Parathyroid adenoma (tissue), 2 donors: ENCODE measurements around the gene PTX4.

Source experiments
- H2AFZ ChIP-seq: fragments of 300-600 bp; sonication (generic); one replicate; pipeline ENCODE4 v1.7.0; 2017; ENCODE audit warnings: antibody characterized with exemption, mild to moderate bottlenecking
- H3K27ac ChIP-seq: fragments of 300-600 bp; sonication (generic); one replicate; pipeline ENCODE4 v1.7.0; 2017
- H3K27me3 ChIP-seq: fragments of 300-600 bp; sonication (generic); one replicate; pipeline ENCODE4 v1.7.0; 2017; ENCODE audit warnings: low read length; ENCODE audit not compliant: control insufficient read depth, insufficient read depth
- H3K36me3 ChIP-seq: fragments of 300-600 bp; sonication (generic); one replicate; pipeline ENCODE4 v1.7.0; 2017; ENCODE audit warnings: low read length; ENCODE audit not compliant: control insufficient read depth, insufficient read depth
- H3K4me1 ChIP-seq: fragments of 300-600 bp; sonication (generic); one replicate; pipeline ENCODE4 v1.7.0; 2017; ENCODE audit warnings: control low read depth
- H3K4me2 ChIP-seq: fragments of 300-600 bp; sonication (generic); one replicate; pipeline ENCODE4 v1.7.0; 2017; ENCODE audit warnings: low read length
- H3K4me3 ChIP-seq: fragments of 300-600 bp; sonication (generic); one replicate; pipeline ENCODE4 v1.7.0; 2017; ENCODE audit warnings: low read depth, low read length
- H3K79me2 ChIP-seq: fragments of 300-600 bp; sonication (generic); one replicate; pipeline ENCODE4 v1.7.0; 2017; ENCODE audit warnings: control low read depth
- H3K9ac ChIP-seq: fragments of 300-600 bp; sonication (generic); one replicate; pipeline ENCODE4 v1.7.0; 2017; ENCODE audit warnings: mild to moderate bottlenecking
- H3K9me3 ChIP-seq: fragments of 300-600 bp; sonication (generic); one replicate; pipeline ENCODE4 v1.7.0; 2017; ENCODE audit warnings: low read length; ENCODE audit not compliant: control insufficient read depth
- CTCF ChIP-seq: fragments of 300-600 bp; sonication (generic); IDR thresholded peaks from one replicate; pipeline ENCODE4 v1.7.0; 2017; ENCODE audit warnings: antibody characterized with exemption, mild to moderate bottlenecking
- donor health status: primary hyperparathyroidism.

The PTX4 gene

GRCh38 chr16:1535391-1536291 lies 46.9 kb upstream of the PTX4 start:
- no peak overlapping the region for H2AFZ ChIP-seq
- no peaks in the 10 kb centered on the region for H3K27me3 ChIP-seq
- H3K36me3 ChIP-seq = no peaks in the 10 kb centered on the region
- TF ChIP-seq CTCF = no peak
- no peaks in the 10 kb centered on the region for H3K9me3 ChIP-seq
- H3K9ac ChIP-seq = no peak overlapping the region
- H3K27ac ChIP-seq = no peak overlapping the region
- no peak overlapping the region for H3K4me2 ChIP-seq
- no peaks in the 10 kb centered on the region for H3K79me2 ChIP-seq
- no peak overlapping the region for H3K4me3 ChIP-seq
- H3K4me1 ChIP-seq = no peaks in the 10 kb centered on the region

GRCh38 chr16:1534021-1535020 lies 45.6 kb upstream of the PTX4 start:
- H3K4me1 ChIP-seq = no peaks in the 10 kb centered on the region
- H3K9me3 ChIP-seq = no peaks in the 10 kb centered on the region
- H3K4me3 ChIP-seq = peak overlapping the region; percentile 36
- TF ChIP-seq CTCF = no peak
- no peak overlapping the region for H3K4me2 ChIP-seq
- no peak overlapping the region for H2AFZ ChIP-seq
- H3K27me3 ChIP-seq = no peaks in the 10 kb centered on the region
- peak overlapping the region; percentile 36 for H3K27ac ChIP-seq
- no peak overlapping the region for H3K9ac ChIP-seq
- H3K79me2 ChIP-seq = no peaks in the 10 kb centered on the region
- H3K36me3 ChIP-seq = no peaks in the 10 kb centered on the region

- Histone ChIP-seq H3K79me2 (no peaks in the 10 kb centered on the region), H3K27me3 (no peaks in the 10 kb centered on the region), H3K27ac (peak within 1 kb of the TSS; percentile 64), H3K4me1 (no peaks in the 10 kb centered on the region), H2AFZ (no peak within 1 kb of the TSS), H3K36me3 (no peaks in the 10 kb centered on the region), H3K9me3 (no peaks in the 10 kb centered on the region), H3K9ac (no peak within 1 kb of the TSS), H3K4me2 (peak within 1 kb of the TSS; percentile 19), H3K4me3 (peak within 1 kb of the TSS; percentile 36)
- no peak for TF ChIP-seq CTCF
These were observed 44.8 kb upstream of the PTX4 start, which contains the start of gene TMEM204 for GRCh38 chr16:1533443-1533951. Gene TMEM204 (plus strand): TSS chr16:1533666. CDS start chr16:1534276, 610 bp downstream.

GRCh38 chr16:1532771-1533170 lies 44.0 kb upstream of the PTX4 start:
- H3K9ac ChIP-seq = no peak overlapping the region
- no peak for TF ChIP-seq CTCF
- H3K9me3 ChIP-seq = no peaks in the 10 kb centered on the region
- peak overlapping the region; percentile 64 for H3K27ac ChIP-seq
- H3K4me3 ChIP-seq = no peak overlapping the region
- no peaks in the 10 kb centered on the region for H3K36me3 ChIP-seq
- no peaks in the 10 kb centered on the region for H3K27me3 ChIP-seq
- H3K79me2 ChIP-seq = no peaks in the 10 kb centered on the region
- no peaks in the 10 kb centered on the region for H3K4me1 ChIP-seq
- no peak overlapping the region for H2AFZ ChIP-seq
- H3K4me2 ChIP-seq = peak overlapping the region; percentile 19
